ENCODE measurements around the gene RNF10.

DNA sequence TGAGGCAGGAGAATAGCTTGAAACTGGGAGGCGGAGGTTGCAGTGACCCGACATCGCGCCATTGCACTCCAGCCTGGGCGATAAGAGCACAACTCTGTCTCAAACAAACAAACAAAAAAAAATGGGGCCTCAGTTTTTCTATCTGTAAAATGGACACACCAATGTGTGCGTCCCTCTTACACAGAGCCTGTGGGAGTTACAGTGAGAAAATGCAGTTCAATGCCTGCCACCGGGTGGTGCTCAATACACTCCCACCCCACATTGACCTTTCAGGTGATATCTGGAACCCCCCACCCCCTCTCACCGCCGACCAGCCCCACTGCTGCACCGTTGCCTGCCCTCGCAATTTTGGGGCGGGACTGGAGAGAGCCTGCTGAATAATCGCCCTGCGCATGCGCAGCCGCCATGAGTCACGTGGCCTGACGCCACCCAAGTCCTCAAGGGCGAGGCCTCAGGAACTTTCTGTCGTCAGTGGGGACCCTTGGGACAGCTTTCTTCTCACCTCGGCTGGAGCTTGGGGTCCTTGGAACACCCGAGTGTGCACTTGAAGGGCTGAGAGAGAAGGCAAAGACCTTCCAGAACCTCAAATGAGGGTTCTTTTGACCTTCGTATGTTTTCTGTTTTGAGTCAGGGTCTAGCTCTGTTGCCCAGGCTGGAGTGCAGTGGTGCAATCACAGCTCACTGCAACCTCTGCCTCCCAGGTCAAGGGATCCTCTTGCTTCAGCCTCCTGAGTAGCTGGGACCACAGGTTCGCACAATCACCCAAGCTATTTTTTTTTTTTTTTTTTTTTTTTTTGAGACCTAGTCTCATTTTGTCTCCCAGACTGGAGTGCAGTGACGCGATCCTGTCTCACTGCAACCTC lies 91.6 kb downstream of the RNF10 start:
- TF ChIP-seq REST (IDR thresholded peaks at IDR 0.05; ENCODE audit: unreplicated experiment) = no peak
- TF ChIP-seq CTCF (conservative IDR thresholded peaks at IDR 0.05; ENCODE audit: low read depth in 2 of 2) = peak; percentile 51 to 75
- no peak for TF ChIP-seq EZH2phosphoT487 (IDR thresholded peaks at IDR 0.05; ENCODE audit: unreplicated experiment)
- TF ChIP-seq ZNF114 (CRISPR knock-in tag; IDR thresholded peaks at IDR 0.05) = no peak
- TF ChIP-seq POLR2AphosphoS5 (IDR thresholded peaks at IDR 0.05; ENCODE audit: low read depth) = no peak
- no peak for TF ChIP-seq CREB1 (CRISPR knock-in tag; IDR thresholded peaks at IDR 0.05; ENCODE audit: low read depth)
- no peak for TF ChIP-seq EZH2 (IDR thresholded peaks at IDR 0.05; ENCODE audit: low read depth, unreplicated experiment)
- no peak for TF ChIP-seq JUNB (IDR thresholded peaks at IDR 0.05; ENCODE audit: unreplicated experiment)
- TF ChIP-seq NANOG (IDR thresholded peaks at IDR 0.05; ENCODE audit: borderline replicate concordance) = no peak
- TF ChIP-seq, protein P1, sequence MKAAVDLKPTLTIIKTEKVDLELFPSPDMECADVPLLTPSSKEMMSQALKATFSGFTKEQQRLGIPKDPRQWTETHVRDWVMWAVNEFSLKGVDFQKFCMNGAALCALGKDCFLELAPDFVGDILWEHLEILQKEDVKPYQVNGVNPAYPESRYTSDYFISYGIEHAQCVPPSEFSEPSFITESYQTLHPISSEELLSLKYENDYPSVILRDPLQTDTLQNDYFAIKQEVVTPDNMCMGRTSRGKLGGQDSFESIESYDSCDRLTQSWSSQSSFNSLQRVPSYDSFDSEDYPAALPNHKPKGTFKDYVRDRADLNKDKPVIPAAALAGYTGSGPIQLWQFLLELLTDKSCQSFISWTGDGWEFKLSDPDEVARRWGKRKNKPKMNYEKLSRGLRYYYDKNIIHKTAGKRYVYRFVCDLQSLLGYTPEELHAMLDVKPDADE (IDR thresholded peaks at IDR 0.05) = no peak
- no peak for TF ChIP-seq STAT1 (IDR thresholded peaks at IDR 0.05; ENCODE audit: unreplicated experiment)
- TF ChIP-seq ZNF462 (CRISPR knock-in tag; IDR thresholded peaks at IDR 0.05) = no peak
